GM04503 (cell line): ENCODE results near the gene OSTM1.

Source experiments
- DNase-seq: peaks from one replicate; pipeline ENCODE4 v3.0.0-alpha.2; 2012; ENCODE audit warnings: low read depth

Gene OSTM1

GRCh38 chr6:108074359-108075144 is at the start of gene OSTM1:
Gene OSTM1, minus strand, starts transcription at chr6:108074741. Its CDS starts 90 bp downstream, at chr6:108074651.
- peak; percentile 12 for DNase-seq

- DNase-seq: no peak
Observed at GRCh38 chr6:108123946-108124345, 49.4 kb upstream of the OSTM1 start.

- no peak for DNase-seq
Observed at GRCh38 chr6:108123481-108123929, 49.0 kb upstream of the OSTM1 start.

- no peak for DNase-seq
Observed at GRCh38 chr6:108121612-108122011, 47.1 kb upstream of the OSTM1 start.

GRCh38 chr6:108120311-108120710 is 45.8 kb upstream of the OSTM1 start:
- DNase-seq: no peak

GRCh38 chr6:108119769-108120141 is 45.2 kb upstream of the OSTM1 start:
- no peak for DNase-seq

GRCh38 chr6:108118810-108119768 is 44.5 kb upstream of the OSTM1 start:
- no peak for DNase-seq

- no peak for DNase-seq
Observed at GRCh38 chr6:108118359-108118724, 43.8 kb upstream of the OSTM1 start.

GRCh38 chr6:108117427-108118358 is 43.2 kb upstream of the OSTM1 start:
- DNase-seq: no peak

GRCh38 chr6:108116546-108117426 is 42.2 kb upstream of the OSTM1 start:
- no peak for DNase-seq

- DNase-seq: no peak
Observed at GRCh38 chr6:108115598-108116058, 41.1 kb upstream of the OSTM1 start.

- no peak for DNase-seq
Observed at GRCh38 chr6:108114841-108115597, 40.5 kb upstream of the OSTM1 start.

- DNase-seq: no peak
Observed at GRCh38 chr6:108113557-108114519, 39.3 kb upstream of the OSTM1 start.

GRCh38 chr6:108108374-108108773 is 33.8 kb upstream of the OSTM1 start:
- DNase-seq: no peak

- no peak for DNase-seq
Observed at GRCh38 chr6:108107102-108107501, 32.6 kb upstream of the OSTM1 start.

GRCh38 chr6:108106694-108107093 is 32.2 kb upstream of the OSTM1 start:
- no peak for DNase-seq

GRCh38 chr6:108106261-108106660 is 31.7 kb upstream of the OSTM1 start:
- DNase-seq: no peak

GRCh38 chr6:108105571-108105970 is 31.0 kb upstream of the OSTM1 start:
- no peak for DNase-seq

GRCh38 chr6:108102965-108103364 is 28.4 kb upstream of the OSTM1 start:
- no peak for DNase-seq
